ENCODE results near the gene GPR89B. TPM values are rescaled to one million over a fixed set of nuclear protein-coding genes. Genes with fewer than 3 reads are reported as not detected.
"Not testable (repeated sequence)": the region's sequence is repeated elsewhere in the genome, so short reads cannot be mapped to it uniquely, and the experiment has no call there.

The GPR89B gene
- total and polyA plus RNA-seq, 3 experiments from 2014 or later: 16.3 to 17.8 (median 17.7) TPM

- DNase-seq: no peak
- Histone ChIP-seq H3K27me3 (ENCODE audit: insufficient read depth, low read length, poor library complexity, severe bottlenecking) (peaks cover 4% of the 10 kb centered on the region), H3K4me1 (ENCODE audit: insufficient read depth, low read length) (no peaks in the 10 kb centered on the region), H3K27ac (ENCODE audit: low read depth, low read length) (no peak overlapping the region), H3K9me3 (ENCODE audit: low read length) (no peaks in the 10 kb centered on the region), H3K4me3 (ENCODE audit: low read length) (no peak overlapping the region), H3K36me3 (ENCODE audit: insufficient read depth, low read length) (no peaks in the 10 kb centered on the region)
- ChIA-PET CTCF (no interaction called here), POLR2A (no interaction called here)
- Mint-ChIP-seq H3K27ac (no peak overlapping the region), H3K27me3 (peaks cover 10 to 51% of the 10 kb centered on the region in 2 donors), H3K9me3 (no peaks in the 10 kb centered on the region), H3K4me1 (no peaks in the 10 kb centered on the region), H3K36me3 (peaks cover 0 to 1% (median 0%) of the 10 kb centered on the region in 3 donors), H3K4me3 (no peak overlapping the region)
These were observed 14.8 kb upstream of the GPR89B start for GRCh38 chr1:147913362-147913942.

- ChIA-PET POLR2A (no interaction called here), CTCF (no interaction called here)
- Histone ChIP-seq H3K9me3 (ENCODE audit: low read length) (no peaks in the 10 kb centered on the region), H3K4me1 (ENCODE audit: insufficient read depth, low read length) (no peaks in the 10 kb centered on the region), H3K27ac (ENCODE audit: low read depth, low read length) (no peak overlapping the region), H3K27me3 (ENCODE audit: insufficient read depth, low read length, poor library complexity, severe bottlenecking) (peaks cover 4% of the 10 kb centered on the region), H3K36me3 (ENCODE audit: insufficient read depth, low read length) (no peaks in the 10 kb centered on the region), H3K4me3 (ENCODE audit: low read length) (no peak overlapping the region)
- no peaks in the 10 kb centered on the region for H3K4me1 Mint-ChIP-seq
- H3K9me3 Mint-ChIP-seq: no peaks in the 10 kb centered on the region
- H3K36me3 Mint-ChIP-seq: peaks cover 0 to 1% (median 0%) of the 10 kb centered on the region in 3 donors
- H3K4me3 Mint-ChIP-seq: no peak overlapping the region
- H3K27me3 Mint-ChIP-seq: peaks cover 3 to 28% of the 10 kb centered on the region in 2 donors
- H3K27ac Mint-ChIP-seq: no peak overlapping the region
- DNase-seq: no peak
These were observed 8.3 kb upstream of the GPR89B start for GRCh38 chr1:147919896-147920295.

- H3K27ac ChIP-seq (ENCODE audit: low read depth, low read length): no peak overlapping the region
- DNase-seq: no peak
- Mint-ChIP-seq H3K9me3 (no peaks in the 10 kb centered on the region), H3K27me3 (no peaks in the 10 kb centered on the region), H3K27ac (no peak overlapping the region), H3K36me3 (peaks cover 0 to 2% (median 0%) of the 10 kb centered on the region in 3 donors), H3K4me1 (peaks cover 4 to 7% (median 6%) of the 10 kb centered on the region in 3 donors), H3K4me3 (peak overlapping the region in 1 of 7 donors; percentile 61)
- no peaks in the 10 kb centered on the region for H3K27me3 ChIP-seq (ENCODE audit: insufficient read depth, low read length, poor library complexity, severe bottlenecking)
- no peaks in the 10 kb centered on the region for H3K9me3 ChIP-seq (ENCODE audit: low read length)
- ChIA-PET POLR2A (no interaction called here), CTCF (no interaction called here)
- no peaks in the 10 kb centered on the region for H3K4me1 ChIP-seq (ENCODE audit: insufficient read depth, low read length)
- no peak overlapping the region for H3K4me3 ChIP-seq (ENCODE audit: low read length)
- H3K36me3 ChIP-seq (ENCODE audit: insufficient read depth, low read length): no peaks in the 10 kb centered on the region
These were observed 3.4 kb upstream of the GPR89B start for GRCh38 chr1:147924813-147925212.

- H3K36me3 ChIP-seq (ENCODE audit: insufficient read depth, low read length); CTCF ChIA-PET; H3K27me3 ChIP-seq (ENCODE audit: insufficient read depth, low read length, poor library complexity, severe bottlenecking); H3K9me3 ChIP-seq (ENCODE audit: low read length); POLR2A ChIA-PET; H3K27me3 Mint-ChIP-seq; H3K4me1 ChIP-seq (ENCODE audit: insufficient read depth, low read length); DNase-seq; H3K4me3 Mint-ChIP-seq; H3K27ac ChIP-seq (ENCODE audit: low read depth, low read length); H3K36me3 Mint-ChIP-seq; H3K9me3 Mint-ChIP-seq; H3K4me3 ChIP-seq (ENCODE audit: low read length): not testable (repeated sequence)
- Mint-ChIP-seq H3K4me1 (peaks cover 23 to 31% (median 28%) of the 10 kb centered on the region in 3 donors), H3K27ac (peak overlapping the region in 1 of 8 donors; percentile 41)
These were observed 1.0 kb upstream of the GPR89B start for GRCh38 chr1:147927215-147927614.

GRCh38 chr1:147927689-147928088, 531 bp upstream of the GPR89B start:
- DNase-seq; H3K27me3 Mint-ChIP-seq; POLR2A ChIA-PET; H3K36me3 ChIP-seq (ENCODE audit: insufficient read depth, low read length); H3K27me3 ChIP-seq (ENCODE audit: insufficient read depth, low read length, poor library complexity, severe bottlenecking); H3K36me3 Mint-ChIP-seq; H3K9me3 ChIP-seq (ENCODE audit: low read length); H3K4me3 ChIP-seq (ENCODE audit: low read length); H3K4me3 Mint-ChIP-seq; H3K27ac ChIP-seq (ENCODE audit: low read depth, low read length); H3K4me1 ChIP-seq (ENCODE audit: insufficient read depth, low read length); H3K9me3 Mint-ChIP-seq; H3K27ac Mint-ChIP-seq; CTCF ChIA-PET: not testable (repeated sequence)
- H3K4me1 Mint-ChIP-seq: peaks cover 27 to 35% (median 32%) of the 10 kb centered on the region in 3 donors

GRCh38 chr1:147931137-147931536, 2.9 kb downstream of the GPR89B start:
- H3K36me3 Mint-ChIP-seq; POLR2A ChIA-PET; H3K27me3 Mint-ChIP-seq; H3K4me3 ChIP-seq (ENCODE audit: low read length); H3K27ac ChIP-seq (ENCODE audit: low read depth, low read length); H3K36me3 ChIP-seq (ENCODE audit: insufficient read depth, low read length); CTCF ChIA-PET; H3K9me3 ChIP-seq (ENCODE audit: low read length); H3K4me1 ChIP-seq (ENCODE audit: insufficient read depth, low read length); H3K9me3 Mint-ChIP-seq; DNase-seq; H3K27me3 ChIP-seq (ENCODE audit: insufficient read depth, low read length, poor library complexity, severe bottlenecking): not testable (repeated sequence)
- Mint-ChIP-seq H3K4me3 (peak overlapping the region in 1 of 7 donors; percentile 83), H3K27ac (peak overlapping the region in 1 of 8 donors; percentile 9), H3K4me1 (peaks cover 27 to 39% (median 35%) of the 10 kb centered on the region in 3 donors)

- H3K27me3 ChIP-seq (ENCODE audit: insufficient read depth, low read length, poor library complexity, severe bottlenecking); H3K27me3 Mint-ChIP-seq; H3K4me1 ChIP-seq (ENCODE audit: insufficient read depth, low read length); H3K9me3 Mint-ChIP-seq; H3K27ac ChIP-seq (ENCODE audit: low read depth, low read length); H3K4me3 Mint-ChIP-seq; DNase-seq; H3K27ac Mint-ChIP-seq; H3K4me3 ChIP-seq (ENCODE audit: low read length); CTCF ChIA-PET; H3K9me3 ChIP-seq (ENCODE audit: low read length); POLR2A ChIA-PET; H3K36me3 ChIP-seq (ENCODE audit: insufficient read depth, low read length): not testable (repeated sequence)
- peaks cover 0 to 19% (median 3%) of the 10 kb centered on the region in 3 donors for H3K36me3 Mint-ChIP-seq
- peaks cover 20 to 29% (median 24%) of the 10 kb centered on the region in 3 donors for H3K4me1 Mint-ChIP-seq
These were observed 7.1 kb downstream of the GPR89B start for GRCh38 chr1:147935296-147935695.

GRCh38 chr1:147940456-147940855, 12.2 kb downstream of the GPR89B start:
- CTCF ChIA-PET; DNase-seq; H3K27me3 ChIP-seq (ENCODE audit: insufficient read depth, low read length, poor library complexity, severe bottlenecking); H3K4me3 Mint-ChIP-seq; H3K36me3 ChIP-seq (ENCODE audit: insufficient read depth, low read length); H3K4me1 ChIP-seq (ENCODE audit: insufficient read depth, low read length); H3K27ac Mint-ChIP-seq; H3K27me3 Mint-ChIP-seq; H3K27ac ChIP-seq (ENCODE audit: low read depth, low read length); H3K9me3 Mint-ChIP-seq; POLR2A ChIA-PET; H3K4me3 ChIP-seq (ENCODE audit: low read length); H3K4me1 Mint-ChIP-seq; H3K9me3 ChIP-seq (ENCODE audit: low read length): not testable (repeated sequence)
- H3K36me3 Mint-ChIP-seq: peaks cover 0 to 18% (median 1%) of the 10 kb centered on the region in 3 donors

GRCh38 chr1:147942563-147942962, 14.3 kb downstream of the GPR89B start:
- H3K4me1 Mint-ChIP-seq, CTCF ChIA-PET, H3K27ac Mint-ChIP-seq: not testable (repeated sequence)

More at GRCh38 chr1:147942563-147942962, 14.3 kb downstream of the GPR89B start:
- H3K27ac ChIP-seq (ENCODE audit: low read depth, low read length); H3K9me3 ChIP-seq (ENCODE audit: low read length); DNase-seq; H3K9me3 Mint-ChIP-seq; POLR2A ChIA-PET; H3K27me3 ChIP-seq (ENCODE audit: insufficient read depth, low read length, poor library complexity, severe bottlenecking); H3K27me3 Mint-ChIP-seq; H3K4me1 ChIP-seq (ENCODE audit: insufficient read depth, low read length); H3K4me3 ChIP-seq (ENCODE audit: low read length); H3K36me3 ChIP-seq (ENCODE audit: insufficient read depth, low read length); H3K4me3 Mint-ChIP-seq: not testable (repeated sequence)
- H3K36me3 Mint-ChIP-seq: peaks cover 0 to 16% (median 0%) of the 10 kb centered on the region in 3 donors

All from CD8-positive, alpha-beta memory T cell (primary cell).